Peyer's patch (tissue), 4 donors: Measurements from ENCODE around the gene PLXNC1.

ENCODE experiments used
- CTCF ChIP-seq, 6 experiments: fragments of 450-650 bp in 4 of 6; fragments of 200-600 bp in 2 of 6; sonication (generic) in 1 of 6; IDR thresholded peaks; one replicate each; pipeline ENCODE4 v1.5.1; 2017 to 2019; ENCODE audit warnings: antibody characterized with exemption in 6 of 6, mild to moderate bottlenecking in 3 of 6, moderate library complexity in 1 of 6
- POLR2A ChIP-seq, 2 donors: fragments of 450-650 bp; IDR thresholded peaks; one replicate each; pipeline ENCODE4 v1.5.1; 2017; ENCODE audit warnings: antibody characterized with exemption in 2 of 2, mild to moderate bottlenecking in 2 of 2, moderate library complexity in 2 of 2

GRCh38 chr12:94280063-94280462 is 131.7 kb downstream of the PLXNC1 start:
- no peak for TF ChIP-seq CTCF (IDR thresholded peaks at IDR 0.05)
- TF ChIP-seq POLR2A (IDR thresholded peaks at IDR 0.05), result no peak
